ENCODE measurements around the gene CDC25A. TPM values are rescaled to one million over a fixed set of nuclear protein-coding genes. Genes with fewer than 3 reads are reported as not detected.

Gene CDC25A
- total and polyA plus RNA-seq, 9 of the 15 experiments (the other 6 are each of a cell fraction or from before 2014, with no cell fraction given) = 3.4 to 61.3 (median 51.8) TPM

DNA sequence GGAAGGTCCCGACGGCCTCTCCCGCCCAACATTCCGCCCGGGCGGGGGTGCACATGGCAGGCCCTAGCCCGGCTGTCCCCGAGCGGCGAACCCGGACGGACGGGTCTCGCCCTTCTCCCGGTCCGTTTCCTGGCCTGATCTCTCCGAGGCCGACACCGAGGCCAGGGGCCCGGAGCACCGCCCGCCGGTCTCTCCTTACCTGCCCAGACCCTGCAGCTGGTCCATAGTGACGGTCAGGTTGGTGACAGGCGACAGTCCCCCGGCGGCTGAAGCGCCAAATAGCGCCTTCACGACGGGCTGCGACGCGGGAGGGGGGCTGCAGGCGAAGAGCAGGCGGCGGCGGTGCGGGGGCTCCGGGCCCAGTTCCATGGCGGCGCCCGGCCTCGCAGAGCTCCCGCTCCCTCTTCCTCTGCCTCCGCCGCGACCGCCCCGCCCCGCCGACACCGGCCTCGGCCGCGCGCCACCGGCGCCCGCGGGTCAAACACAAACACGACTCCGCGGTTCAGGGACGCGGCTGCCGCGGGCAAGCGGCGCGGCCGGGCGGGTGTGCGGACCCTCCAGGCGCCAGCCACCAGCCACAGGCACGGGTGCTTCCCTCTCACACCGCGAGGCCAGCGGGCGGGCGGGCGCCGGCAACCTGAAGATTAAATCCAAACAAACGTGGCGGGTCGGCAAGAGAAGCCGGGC is 495 bp downstream of the CDC25A start (continued):
- TF ChIP-seq PATZ1 (CRISPR knock-in tag; IDR thresholded peaks at IDR 0.05; ENCODE audit: borderline replicate concordance) (no peak), SP2 (IDR thresholded peaks at IDR 0.05; ENCODE audit: extremely low read depth, low read depth, low read length, poor library complexity, severe bottlenecking) (no peak), ZNF174 (CRISPR knock-in tag; IDR thresholded peaks at IDR 0.05) (no peak), CCNT2 (IDR thresholded peaks at IDR 0.05; ENCODE audit: borderline replicate concordance, extremely low read depth, insufficient read length, low read depth, low read length) (peak; percentile 15), THAP7 (CRISPR knock-in tag; IDR thresholded peaks at IDR 0.05) (no peak), DIDO1 (tag; IDR thresholded peaks at IDR 0.05; ENCODE audit: low read depth) (no peak), ZNF583 (CRISPR knock-in tag; IDR thresholded peaks at IDR 0.05) (no peak), TSC22D4 (tag; IDR thresholded peaks at IDR 0.05) (no peak), SRF (CRISPR knock-in tag; IDR thresholded peaks at IDR 0.05) (no peak), FOXM1 (IDR thresholded peaks at IDR 0.05; ENCODE audit: low read depth) (no peak), FOXM1 (CRISPR knock-in tag; IDR thresholded peaks at IDR 0.05; ENCODE audit: low read depth) (no peak), MYNN (IDR thresholded peaks at IDR 0.05) (no peak), MYNN (CRISPR knock-in tag; IDR thresholded peaks at IDR 0.05) (no peak), NR2C1 (IDR thresholded peaks at IDR 0.05) (no peak), NR2C1 (tag; IDR thresholded peaks at IDR 0.05) (no peak), SAFB2 (IDR thresholded peaks at IDR 0.05; ENCODE audit: borderline replicate concordance, low read depth, low read length, severe bottlenecking) (no peak)
- TF ChIP-seq, protein P1, sequence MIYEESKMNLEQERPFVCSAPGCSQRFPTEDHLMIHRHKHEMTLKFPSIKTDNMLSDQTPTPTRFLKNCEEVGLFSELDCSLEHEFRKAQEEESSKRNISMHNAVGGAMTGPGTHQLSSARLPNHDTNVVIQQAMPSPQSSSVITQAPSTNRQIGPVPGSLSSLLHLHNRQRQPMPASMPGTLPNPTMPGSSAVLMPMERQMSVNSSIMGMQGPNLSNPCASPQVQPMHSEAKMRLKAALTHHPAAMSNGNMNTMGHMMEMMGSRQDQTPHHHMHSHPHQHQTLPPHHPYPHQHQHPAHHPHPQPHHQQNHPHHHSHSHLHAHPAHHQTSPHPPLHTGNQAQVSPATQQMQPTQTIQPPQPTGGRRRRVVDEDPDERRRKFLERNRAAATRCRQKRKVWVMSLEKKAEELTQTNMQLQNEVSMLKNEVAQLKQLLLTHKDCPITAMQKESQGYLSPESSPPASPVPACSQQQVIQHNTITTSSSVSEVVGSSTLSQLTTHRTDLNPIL (CRISPR knock-in tag; IDR thresholded peaks at IDR 0.05) = no peak
- TF ChIP-seq, protein P2, sequence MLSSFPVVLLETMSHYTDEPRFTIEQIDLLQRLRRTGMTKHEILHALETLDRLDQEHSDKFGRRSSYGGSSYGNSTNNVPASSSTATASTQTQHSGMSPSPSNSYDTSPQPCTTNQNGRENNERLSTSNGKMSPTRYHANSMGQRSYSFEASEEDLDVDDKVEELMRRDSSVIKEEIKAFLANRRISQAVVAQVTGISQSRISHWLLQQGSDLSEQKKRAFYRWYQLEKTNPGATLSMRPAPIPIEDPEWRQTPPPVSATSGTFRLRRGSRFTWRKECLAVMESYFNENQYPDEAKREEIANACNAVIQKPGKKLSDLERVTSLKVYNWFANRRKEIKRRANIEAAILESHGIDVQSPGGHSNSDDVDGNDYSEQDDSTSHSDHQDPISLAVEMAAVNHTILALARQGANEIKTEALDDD (IDR thresholded peaks at IDR 0.05) = no peak
- TF ChIP-seq, protein P3, sequence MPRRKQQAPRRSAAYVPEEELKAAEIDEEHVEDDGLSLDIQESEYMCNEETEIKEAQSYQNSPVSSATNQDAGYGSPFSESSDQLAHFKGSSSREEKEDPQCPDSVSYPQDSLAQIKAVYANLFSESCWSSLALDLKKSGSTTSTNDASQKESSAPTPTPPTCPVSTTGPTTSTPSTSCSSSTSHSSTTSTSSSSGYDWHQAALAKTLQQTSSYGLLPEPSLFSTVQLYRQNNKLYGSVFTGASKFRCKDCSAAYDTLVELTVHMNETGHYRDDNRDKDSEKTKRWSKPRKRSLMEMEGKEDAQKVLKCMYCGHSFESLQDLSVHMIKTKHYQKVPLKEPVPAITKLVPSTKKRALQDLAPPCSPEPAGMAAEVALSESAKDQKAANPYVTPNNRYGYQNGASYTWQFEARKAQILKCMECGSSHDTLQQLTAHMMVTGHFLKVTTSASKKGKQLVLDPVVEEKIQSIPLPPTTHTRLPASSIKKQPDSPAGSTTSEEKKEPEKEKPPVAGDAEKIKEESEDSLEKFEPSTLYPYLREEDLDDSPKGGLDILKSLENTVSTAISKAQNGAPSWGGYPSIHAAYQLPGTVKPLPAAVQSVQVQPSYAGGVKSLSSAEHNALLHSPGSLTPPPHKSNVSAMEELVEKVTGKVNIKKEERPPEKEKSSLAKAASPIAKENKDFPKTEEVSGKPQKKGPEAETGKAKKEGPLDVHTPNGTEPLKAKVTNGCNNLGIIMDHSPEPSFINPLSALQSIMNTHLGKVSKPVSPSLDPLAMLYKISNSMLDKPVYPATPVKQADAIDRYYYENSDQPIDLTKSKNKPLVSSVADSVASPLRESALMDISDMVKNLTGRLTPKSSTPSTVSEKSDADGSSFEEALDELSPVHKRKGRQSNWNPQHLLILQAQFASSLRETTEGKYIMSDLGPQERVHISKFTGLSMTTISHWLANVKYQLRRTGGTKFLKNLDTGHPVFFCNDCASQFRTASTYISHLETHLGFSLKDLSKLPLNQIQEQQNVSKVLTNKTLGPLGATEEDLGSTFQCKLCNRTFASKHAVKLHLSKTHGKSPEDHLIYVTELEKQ (CRISPR knock-in tag; IDR thresholded peaks at IDR 0.05) = no peak
